IPS DF 4.7 (cell line): Measurements from ENCODE around the gene SLC8A2.
"Not testable (repeated sequence)": the region's sequence is repeated elsewhere in the genome, so short reads cannot be mapped to it uniquely, and the experiment has no call there.

ENCODE experiments used
- DNase-seq: peaks from one replicate; pipeline ENCODE4 v3.0.0-alpha.2; 2013; ENCODE audit warnings: low spot score; ENCODE audit errors: extremely low read depth

Gene SLC8A2

DNA sequence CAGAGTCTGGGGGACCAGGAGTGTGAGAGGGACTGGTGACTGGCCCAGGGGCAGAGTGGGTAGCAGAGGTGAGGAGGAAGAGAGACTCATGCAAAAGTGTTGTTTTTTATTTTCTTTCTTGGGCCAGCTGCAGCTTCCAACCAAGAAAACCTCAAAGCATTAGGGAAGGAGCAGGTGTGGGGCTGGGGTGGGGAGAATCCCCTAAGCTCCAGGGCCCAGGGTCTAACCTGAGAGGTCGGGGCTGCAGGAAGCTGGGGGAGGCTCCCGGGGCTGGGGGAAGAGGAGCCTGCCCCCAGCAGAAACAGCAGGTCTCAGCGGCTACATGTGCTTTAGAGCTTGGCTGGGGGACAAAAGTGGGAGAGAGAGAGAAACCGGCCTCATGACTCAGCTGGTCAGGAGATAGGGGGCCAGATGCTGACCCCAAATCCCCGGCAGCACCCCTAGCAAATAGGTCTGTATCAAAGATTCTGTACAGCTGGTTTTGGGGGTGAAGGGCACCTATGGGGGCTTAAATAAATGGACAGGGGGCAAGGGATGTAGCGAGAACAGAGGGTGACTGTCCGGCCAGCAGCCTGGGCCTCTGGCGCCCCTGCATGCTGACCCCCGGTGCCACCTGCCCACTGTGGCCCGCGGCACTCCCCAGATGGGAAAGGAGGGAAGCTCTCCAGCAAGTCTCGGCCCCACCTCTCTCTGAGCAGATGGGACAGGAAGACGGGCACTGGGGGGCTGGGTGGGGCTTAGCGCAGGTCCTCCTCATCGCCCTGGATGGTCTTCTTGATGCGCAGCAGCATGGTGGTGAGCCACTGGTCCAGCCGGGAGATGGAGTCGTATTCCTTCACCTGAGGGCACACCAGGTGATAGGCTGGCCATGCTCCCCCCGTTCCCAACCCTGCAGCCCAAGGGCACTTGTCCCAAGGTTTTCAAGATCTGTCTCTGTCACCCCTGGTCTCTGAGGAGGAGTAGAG, 16.1 kb upstream of the SLC8A2 start:
- no peak for DNase-seq

DNA sequence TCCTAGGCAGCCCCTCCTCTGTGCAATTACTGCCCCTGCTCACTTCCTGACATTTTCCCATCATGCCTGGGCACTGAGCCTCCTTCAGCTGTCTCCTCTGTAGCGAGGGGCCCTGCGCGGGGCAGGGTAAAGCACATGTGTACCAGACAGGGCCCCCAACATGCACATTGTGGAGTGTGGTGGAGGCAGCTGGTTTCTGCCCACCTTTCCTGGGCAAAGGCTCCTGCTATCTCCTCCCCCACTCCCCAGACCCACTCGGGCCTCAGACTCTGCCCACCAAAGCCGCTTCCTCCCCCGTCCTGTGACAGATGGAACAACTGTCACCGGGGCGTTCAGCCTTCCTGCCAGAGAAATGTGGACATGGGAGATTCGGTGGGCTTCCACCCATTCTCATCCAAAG, 15.2 kb upstream of the SLC8A2 start:
- DNase-seq, result no peak

DNA sequence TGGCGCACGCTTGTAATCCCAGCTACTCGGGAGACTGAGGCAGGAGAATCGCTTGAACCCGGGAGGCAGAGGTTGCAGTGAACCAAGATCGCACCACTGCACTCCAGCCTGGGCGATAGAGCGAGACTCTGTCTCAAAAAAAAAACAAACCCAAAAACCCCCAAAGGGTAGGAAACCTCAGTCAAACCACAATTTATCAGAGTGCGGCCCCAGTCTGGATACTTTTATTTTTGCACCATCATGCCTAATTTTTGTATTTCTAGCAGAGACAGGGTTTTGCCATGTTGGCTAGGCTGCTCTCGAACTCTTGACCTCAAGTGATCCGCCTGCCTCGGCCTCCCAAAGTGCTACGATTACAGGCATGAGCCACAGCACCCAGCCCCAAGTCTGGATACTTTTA, 14.5 kb upstream of the SLC8A2 start:
- not testable (repeated sequence) for DNase-seq

DNA sequence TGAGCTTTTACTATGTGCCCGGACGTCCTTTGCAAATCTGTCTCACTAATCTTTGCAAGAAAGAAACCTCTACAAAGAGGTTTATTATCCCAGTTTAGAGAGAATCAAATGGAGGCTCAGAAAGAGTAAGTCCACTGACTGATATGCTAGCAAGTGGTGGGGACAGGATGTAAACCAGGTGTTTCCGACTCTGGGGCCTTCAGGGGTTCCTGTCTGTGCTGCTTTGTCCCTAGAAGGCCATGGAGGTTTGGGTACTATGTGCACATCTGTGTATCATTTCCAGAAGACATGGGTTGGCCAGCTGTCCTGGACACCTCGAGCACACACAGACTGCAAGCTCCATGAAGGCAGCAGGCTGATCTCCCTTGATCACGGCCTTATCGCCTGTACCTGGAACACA, 13.5 kb upstream of the SLC8A2 start:
- DNase-seq, result no peak

DNA sequence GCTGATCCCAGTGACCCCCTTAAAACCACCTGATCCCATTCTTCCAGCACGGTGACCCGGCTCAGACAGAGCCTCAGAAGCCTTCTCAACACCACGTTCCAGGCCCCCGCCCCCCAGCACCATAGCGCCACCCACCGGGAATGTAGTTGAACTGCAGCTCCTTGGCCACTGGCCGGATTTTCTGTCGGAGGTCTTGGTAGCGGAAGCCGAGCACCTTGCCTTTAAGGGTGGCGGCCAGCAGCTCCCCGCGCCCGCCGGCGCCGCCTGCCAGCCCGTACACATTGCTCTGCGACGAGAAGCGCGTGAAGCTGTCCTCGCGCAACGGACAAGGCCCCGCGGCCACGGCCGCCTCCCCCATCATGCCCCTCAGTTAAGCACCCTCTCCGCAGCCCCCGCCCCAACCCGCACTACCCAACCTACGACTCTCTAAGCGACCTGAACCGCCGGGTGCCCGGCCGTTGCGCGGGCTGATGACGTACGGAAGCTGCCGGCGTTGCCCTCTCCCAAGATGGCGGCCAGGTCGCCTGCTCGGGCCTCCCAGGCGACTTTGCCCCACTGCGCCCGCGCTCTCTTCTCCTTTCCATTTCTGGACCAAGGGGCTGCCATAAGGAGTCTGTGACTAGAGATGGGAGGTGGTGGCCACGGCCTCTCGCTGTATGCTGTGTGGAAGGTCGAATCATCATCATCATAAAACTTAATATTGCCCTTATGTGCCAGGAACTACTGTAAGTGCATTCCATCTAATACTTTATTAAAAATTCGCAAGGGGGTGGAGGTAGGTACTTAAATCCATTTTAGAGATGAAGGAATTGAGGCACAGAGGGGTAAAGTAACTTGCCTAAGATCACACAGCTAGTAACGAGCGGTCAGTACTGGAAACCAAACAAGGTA, 12.4 kb upstream of the SLC8A2 start, which contains the start of gene KPTN:
Gene KPTN, minus strand, starts transcription at position 420 of the 891 bp plus-strand sequence. Its CDS starts 59 bp downstream, at position 361.
- no peak for DNase-seq

DNA sequence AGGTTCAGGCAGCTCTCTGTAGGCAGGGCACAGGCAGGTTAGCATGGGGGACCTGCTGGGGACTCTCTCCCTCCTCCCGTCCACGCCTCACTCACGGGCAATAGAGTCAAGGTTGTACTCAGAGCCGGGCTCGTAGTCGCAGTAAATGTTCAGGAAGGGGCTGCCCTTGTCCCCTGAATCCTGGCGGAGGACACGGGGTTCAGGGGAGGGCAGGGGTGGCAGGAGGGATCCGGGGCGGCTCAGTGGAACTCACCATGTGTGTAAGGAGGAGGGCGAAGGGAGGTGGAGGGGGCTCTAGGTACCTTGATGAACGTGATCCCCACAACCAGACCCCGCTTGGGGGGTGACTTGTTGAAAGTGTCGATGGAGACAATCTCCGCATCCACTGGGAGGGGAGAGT, 11.5 kb upstream of the SLC8A2 start:
- DNase-seq, result no peak

DNA sequence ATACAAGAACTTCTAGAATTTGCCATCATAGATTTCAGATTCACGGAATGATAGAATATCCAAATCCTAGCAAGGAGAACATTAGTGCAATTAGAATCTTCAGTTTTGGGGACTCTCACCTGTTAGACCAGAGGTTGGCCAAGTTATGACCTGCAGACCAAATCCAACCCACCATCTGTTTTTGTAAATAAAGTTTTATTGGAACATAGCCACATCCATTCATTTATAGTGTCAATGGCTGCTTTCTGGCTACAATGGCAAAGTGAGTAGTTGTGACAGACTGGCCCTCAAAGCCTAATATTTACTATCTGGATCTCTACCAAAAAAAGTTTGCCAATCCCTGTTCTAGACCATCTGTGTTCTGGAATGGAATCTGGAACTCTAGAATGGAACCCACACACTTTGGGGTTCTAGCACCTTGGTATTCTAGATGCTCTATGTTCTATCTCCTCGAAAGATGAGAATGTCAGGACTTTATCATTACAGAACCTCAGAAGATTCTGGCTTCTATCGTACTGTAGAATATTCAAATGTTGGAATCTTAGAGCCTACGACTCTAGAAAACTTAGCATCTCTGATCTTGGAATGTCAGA, 9.9 kb upstream of the SLC8A2 start:
- no peak for DNase-seq

DNA sequence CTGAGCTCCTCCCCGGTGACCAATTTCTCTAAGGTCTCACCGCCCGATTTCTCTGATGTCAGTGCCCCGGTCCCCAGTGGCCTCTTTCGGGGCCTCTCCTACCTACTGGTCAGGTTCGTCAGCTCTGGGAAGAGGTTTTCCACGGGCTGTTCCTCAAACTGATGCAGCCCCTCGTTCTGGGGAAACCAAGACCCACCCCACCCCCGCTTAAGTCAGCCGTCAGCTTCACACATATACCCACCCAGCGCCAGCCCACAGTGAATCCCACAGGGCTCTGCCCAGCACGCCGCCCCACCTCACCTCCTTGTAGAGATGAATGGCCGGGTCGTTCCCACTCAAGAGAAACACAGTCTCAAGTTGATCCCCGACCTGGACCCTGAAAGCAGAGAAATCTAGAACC, 9.0 kb upstream of the SLC8A2 start:
- no peak for DNase-seq

DNA sequence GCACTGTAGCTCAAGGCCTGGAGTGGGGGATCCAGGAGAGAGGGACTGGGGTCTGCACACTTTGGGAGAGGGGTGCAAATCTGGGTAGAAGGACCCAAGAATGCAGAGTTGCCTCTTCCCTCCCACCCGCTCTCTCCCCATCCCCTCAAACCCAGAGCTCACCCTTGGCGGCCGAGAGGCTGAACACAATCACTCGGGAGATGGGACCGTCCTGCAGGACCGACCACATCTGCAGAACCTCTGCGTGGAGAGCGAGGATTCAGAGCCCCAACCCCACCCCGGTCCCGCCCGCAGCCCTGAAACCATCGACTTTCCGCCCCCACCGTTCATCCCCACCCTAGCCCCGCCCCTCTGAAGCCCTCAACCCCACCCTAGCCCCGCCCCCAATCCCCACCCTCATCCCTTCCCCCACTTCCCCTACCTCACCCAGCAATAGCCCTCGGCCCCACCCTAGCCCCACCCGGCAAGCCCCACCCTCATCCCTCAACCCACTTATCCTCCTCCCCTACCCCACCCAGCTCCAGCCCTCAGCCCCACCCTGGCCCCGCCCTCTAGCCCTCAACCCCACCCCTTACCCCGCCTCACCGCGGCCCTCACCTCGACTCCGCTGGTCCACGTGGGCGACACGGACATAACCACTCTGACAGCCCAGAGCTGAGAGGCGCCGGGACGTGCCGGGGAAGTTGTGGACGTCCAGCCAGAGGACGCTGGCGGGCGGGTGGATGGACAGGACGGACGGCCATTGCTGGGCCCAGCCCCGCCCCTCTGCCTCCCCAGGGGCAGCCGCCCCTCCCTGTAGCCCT, 8.2 kb upstream of the SLC8A2 start:
- no peak for DNase-seq

DNA sequence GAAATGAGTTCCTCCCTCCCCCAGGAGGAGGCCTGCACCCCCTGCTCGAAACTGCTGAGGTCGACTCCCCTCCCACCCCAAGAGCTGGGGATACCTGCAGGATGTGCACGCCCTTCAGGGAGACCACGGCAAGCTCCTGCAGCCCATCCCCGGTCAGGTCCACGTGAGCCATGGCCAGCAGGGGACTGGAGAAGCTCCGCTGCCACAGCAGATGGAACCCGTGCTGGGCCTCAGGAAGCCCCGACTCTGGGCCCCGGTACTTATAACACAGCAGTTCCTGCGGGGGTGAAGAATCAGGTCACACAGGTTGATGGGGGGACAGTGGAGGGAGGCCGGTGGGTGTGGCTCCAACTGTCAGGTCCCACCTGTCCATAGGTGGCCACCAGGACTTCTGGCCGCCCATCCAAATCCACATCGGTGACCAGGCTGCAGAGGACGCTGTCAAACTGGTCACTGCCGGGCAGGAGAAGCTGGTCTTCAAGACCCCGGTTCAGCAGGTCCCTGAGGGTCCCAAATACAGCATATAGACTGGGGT, 4.8 kb upstream of the SLC8A2 start:
- no peak for DNase-seq

DNA sequence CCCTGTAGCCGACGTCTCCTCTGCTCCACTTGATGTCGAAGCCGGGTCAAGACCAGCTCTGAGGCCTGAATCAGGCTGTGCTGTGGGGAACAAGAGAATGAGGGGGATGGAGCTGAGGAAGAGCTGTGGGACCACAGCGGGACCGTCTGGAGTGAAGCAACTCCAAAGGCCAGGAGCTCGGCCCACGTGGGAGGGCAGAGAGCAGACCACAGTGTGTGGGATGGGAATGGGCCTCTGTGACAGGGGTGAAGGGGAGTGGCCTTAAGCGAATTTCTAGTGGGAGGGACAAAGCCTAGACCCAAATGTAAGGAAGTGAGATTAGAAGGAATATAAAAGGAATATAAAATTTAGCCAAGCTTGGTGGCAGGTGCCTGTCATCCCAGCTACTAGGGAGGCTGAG, 3.8 kb upstream of the SLC8A2 start:
- no peak for DNase-seq

DNA sequence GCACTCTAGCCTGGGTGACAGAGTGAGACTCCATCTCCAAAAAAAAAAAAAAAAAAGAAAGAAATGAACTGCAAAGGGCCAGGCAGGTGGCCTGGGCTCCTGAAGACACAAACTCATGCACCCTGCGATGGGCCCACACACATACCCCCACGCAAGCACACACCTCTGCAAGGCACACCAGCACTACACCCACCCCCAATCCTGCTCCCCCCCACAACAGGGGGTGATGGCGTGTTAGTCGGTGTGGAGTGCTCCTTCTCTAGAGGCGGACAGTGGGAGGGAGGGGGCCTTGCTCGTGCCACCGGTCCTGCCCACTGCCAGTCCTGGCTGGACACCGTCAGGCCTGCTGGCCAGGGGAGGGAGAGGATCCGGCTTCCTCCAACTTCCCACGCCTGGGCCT, 1.6 kb upstream of the SLC8A2 start:
- DNase-seq, result no peak

DNA sequence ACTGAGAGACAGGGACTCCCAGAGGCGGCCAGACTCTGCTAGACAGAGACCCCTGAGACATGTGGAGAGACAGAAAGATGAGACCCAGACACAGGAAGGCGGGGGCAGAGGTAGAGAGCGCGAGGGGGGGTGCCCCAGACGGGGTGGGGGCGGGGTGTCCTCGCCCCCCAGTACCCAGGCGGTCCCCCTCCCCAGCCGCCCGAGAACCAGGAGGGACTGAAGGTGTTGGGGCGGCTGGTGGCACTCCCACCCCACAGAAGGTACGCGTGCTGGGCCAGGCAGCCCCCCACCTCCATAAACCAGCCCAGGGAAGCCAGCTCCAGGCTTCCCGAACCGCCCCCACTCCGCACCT, 336 bp downstream of the SLC8A2 start:
- DNase-seq, result no peak

DNA sequence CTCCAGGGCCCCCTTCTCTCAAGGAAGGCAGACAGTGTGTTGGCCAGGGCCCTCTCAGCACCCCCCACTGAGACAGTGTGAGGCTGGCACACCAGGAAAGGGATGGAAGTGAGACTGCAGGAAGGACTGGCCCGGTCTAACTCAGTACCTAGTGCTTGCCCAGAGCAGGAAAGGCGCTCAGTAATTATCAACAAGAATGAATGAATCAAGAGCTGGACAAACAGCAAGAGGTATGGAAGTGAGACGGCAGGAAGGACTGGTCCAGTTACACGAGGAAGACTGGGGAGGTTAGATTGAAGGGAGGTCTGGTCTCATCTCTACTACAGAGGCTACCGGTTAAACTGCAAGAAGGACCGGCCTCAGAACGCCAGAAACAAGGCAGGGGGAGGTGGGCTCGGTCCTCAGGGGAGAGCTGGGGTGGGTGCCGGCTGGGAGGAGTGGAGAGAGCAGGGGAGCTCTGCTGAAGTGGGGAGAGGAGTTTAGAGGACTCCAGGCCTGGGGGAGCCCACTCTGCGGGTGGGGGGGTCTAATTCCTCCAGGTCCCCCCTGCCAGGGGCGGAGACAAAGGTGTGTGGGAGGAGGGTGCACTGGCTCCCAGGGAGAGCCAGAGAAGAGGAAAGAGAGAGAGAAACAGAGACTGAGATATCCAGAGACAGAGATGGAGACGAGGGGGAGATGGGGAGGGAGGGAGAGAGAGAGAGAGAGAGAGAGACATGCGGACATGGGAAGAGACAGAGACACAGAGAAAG, 1.1 kb downstream of the SLC8A2 start:
- no peak for DNase-seq

DNA sequence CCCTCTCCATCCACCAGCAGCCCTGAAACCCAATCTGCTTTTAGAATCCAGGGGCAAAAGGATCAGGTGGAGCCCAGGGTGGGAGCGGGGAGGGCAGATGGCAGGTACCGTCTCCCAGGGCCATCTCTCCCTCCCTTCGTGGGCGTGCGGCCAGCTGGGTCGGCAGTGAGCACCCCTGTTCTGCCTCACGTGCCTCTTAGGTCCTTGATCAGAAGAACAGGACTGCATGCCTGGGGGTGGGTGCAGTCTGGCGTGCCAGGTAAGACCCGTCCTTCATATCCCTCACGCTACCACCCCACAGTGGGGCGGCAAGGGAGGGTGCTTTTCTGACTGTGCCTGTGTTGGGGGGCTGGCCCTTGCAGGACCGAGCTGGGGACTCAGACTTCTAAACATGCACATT, 2.0 kb downstream of the SLC8A2 start:
- DNase-seq, result no peak

DNA sequence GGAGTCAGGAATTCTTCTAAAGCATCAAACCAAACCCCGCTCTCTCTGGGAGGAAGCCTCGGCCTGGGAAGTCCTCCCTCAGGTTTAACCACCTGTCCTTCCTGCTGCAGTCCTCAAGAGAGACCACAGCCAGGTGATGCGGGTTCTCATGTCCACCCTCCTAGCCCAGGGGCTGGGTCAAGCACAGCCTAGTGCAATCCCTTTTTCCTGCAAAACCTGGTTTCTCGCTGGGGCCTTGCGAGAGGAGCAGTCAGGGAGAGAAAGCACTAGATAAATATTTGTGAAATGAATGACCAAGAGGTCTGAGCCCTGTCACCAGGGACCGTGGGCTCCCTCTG, 2.4 kb downstream of the SLC8A2 start:
- no peak for DNase-seq

DNA sequence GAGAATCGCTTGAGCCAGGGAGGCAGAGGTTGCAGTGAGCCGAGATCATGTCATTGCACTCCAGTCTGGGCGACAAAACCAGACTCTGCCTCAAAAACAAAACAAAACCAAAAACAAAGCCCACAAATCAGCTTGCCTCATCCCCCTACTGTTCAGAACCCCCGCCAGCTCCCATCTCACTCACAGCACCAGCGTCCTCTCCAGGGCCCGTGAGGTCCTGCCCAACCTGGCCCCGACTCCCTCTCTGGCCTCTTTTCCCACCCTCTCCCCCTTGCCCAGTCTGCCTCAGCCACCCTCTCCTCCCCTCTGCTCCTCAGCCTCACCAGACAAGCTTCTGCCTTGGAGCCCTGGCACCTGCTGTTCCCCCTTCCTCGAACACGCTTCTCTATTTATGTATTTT, 3.8 kb downstream of the SLC8A2 start:
- no peak for DNase-seq

DNA sequence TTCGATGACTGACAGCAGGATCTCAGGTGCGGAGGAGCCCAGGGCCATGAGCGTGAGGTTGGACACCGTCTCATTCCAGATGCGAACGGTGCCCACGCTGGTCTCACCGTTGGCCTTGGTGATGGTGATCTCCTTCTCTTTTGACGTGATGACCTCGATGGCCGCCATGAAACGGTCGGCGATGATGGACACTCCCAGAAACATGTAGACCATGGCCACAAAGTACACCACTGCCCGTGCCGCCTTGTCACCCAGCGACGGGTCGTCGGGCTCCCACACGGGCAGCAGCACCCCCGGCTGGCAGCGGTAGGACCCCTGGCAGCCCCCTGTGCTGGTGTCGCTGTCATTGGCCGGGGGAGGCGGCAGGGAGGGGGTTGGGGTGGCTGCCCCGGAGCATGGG, 5.7 kb downstream of the SLC8A2 start:
- no peak for DNase-seq

DNA sequence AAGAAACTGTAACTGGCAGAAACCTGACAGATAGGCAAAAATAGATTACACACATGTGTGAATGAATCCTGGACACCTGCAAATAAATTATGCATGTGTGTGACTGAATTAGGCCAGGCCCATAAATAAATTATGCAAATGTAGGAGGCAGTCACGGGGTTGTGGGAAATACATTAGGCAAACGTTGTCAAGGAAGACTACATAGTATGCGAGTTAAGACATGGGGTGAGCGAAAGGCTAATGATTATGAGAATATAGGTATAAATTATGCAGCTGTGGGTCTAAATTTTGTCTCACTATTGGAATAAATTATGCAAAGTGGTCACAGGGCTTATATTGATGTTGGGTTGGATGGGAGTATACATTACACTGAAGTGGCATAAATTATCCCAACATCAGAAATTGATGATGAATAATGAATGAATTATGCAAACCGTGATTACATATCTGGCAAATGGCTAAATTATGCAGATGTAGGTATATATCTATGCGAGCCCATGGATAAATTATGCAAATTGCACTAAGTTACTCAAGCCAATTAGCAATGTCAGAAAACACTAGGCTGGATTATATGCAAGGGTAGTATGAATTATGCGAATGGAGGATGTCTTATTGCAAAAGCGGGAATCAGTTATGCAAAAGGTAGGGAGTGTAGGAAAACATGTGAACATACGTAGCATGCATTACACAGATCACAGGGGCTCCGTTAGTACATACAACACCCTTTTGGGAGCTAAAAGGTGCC, 6.8 kb downstream of the SLC8A2 start:
- no peak for DNase-seq

DNA sequence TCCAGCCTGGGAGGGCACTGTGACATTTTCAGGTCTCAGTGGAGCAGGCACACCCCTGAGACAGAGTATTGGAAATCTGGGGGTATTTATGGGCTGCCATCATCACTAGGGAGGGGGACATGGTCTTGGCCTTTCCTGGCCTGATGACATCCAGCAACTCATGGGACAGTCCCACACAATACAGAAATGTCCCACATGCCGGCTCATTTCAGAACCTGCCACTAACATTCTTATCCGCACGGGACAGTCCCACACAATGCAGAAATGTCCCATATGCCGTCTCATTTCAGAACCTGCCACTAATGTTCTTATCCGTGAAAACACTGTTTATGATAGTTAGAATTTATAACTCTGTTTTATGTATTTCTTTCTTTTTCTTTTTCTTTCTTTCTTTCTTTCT, 9.8 kb downstream of the SLC8A2 start:
- no peak for DNase-seq
